Dermis blood vessel endothelial cell (primary cell): Measurements from ENCODE around the gene ROPN1B. TPM values are rescaled to one million over a fixed set of nuclear protein-coding genes. Genes with fewer than 3 reads are reported as not detected.
"Not testable (repeated sequence)": the region's sequence is repeated elsewhere in the genome, so short reads cannot be mapped to it uniquely, and the experiment has no call there.

Source experiments
- DNase-seq: peaks from one replicate; pipeline ENCODE4 v3.0.0; 2010
- total RNA-seq: library from RNA; depleted of rRNA; stranded (reverse); fragments of >200 nt; gene quantifications from 2 replicates; pipeline ENCODE4 v1.2.3, GENCODE V29; 2014

The ROPN1B gene
- 0.05 TPM in 1 of 2 replicates, not detected in the other for total RNA-seq

DNA sequence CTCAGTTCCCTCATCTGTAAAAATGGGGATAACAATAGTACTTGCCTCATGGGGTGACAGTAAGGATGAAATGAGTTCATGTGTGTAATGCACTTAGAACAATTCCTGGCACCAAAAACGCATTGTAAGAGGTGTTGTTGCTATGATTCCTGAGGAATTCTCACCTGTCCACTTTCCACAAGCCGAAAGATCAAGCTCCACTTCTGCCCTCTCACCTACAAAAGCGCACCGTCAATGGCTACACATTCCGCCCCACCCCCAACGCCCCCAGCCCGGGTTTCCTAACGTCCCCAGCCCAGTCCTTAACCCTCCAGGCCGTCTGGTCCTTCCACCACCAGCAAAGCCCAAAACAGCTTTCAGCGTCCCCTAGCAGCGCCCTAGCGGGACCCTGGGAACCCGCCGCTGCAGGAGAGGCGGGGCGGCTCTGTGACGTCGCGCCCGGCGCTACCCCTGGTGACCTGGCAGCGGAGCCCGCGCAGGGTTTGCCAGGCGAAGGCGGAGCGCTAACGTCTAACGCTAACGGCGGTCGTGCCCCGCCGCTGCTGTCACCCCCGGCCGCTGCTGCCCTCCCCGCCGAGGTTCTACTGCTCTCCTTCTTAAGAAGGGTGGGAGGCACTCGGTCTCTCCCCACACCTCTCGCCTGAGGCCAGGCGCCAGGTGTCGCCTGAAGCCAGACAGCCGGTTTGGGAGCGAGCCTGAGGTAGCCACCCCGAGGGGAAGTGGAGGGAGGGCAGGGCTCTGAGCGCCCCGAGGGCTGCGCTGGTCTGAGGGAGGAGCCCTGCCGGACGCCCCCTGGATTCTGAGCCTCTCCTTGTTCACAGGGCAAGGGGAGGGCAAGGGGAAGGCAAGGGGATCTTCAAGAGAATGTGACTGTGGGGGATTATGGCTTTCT is at the start of gene ROPN1B:
TSS of gene ROPN1B (plus strand) at position 478 of the 892 bp plus-strand sequence. CDS start 2,877 bp downstream, outside the sequence.
- DNase-seq: not testable (repeated sequence)

DNA sequence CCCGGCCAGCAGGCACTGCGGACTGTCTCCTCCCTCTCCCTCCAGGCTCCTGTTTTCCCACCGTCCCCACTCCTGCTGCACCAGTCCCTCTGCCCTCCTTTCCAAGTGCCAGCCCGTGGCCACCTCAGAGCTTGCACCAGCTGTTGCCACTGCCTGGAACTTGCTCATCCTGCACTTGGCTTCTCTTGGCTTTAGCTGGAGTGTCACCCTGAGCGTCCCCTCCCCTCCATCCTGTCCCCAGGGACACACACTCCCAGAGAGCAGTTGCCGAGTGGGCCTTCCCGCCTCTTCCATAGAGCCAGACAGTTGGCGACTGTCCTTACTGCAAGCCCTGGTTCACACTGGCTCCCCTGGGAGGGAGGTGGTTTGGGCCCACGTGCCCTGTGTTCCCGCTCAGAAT is 48.8 kb upstream of the ROPN1B start:
- not testable (repeated sequence) for DNase-seq

DNA sequence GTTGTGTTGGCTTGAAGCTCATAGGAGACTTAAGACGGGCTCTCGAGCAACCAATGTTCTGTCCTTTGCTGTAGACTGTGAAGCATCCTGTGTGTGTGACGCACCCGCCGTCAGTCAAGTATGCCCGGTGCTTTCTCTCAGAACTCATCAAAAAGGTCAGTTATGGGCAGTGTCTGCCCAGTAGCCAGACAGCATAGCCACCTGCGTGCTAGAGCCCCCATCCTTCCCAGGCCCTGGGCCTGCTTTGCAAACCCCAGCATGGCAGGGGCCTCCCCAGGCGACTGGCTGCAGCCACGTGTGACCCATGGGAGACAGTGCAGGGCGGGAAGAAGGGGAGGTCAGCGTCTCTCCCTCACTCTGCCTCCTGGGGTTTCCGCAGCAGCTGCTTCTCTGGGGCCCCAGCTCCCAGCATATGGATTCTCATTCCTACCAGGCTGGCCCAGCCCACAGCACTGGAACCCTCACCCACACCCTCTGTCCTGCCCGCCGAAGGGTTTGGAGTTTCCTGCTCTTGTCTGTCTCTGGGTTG is 48.2 kb upstream of the ROPN1B start:
- not testable (repeated sequence) for DNase-seq

DNA sequence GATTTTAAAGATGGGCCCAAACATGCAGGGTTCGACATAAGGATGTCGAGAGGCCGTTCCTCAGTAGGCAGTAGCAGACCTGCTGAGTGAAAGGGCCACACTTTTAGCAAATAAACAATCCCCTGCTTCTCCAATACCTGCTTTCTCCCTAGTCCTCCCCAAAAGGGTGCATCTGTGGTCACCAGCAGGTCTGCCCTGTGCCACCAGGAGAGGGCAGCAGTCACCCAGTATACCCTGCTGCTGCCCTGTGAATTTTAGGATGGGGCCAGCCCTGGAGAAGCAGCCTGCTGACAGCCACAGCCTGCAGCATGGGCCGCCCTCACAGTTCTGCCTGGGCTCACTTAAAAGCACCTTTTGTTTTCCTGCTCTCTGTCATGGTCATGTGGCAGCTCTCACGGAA is 47.3 kb upstream of the ROPN1B start:
- peak; percentile 54 for DNase-seq

DNA sequence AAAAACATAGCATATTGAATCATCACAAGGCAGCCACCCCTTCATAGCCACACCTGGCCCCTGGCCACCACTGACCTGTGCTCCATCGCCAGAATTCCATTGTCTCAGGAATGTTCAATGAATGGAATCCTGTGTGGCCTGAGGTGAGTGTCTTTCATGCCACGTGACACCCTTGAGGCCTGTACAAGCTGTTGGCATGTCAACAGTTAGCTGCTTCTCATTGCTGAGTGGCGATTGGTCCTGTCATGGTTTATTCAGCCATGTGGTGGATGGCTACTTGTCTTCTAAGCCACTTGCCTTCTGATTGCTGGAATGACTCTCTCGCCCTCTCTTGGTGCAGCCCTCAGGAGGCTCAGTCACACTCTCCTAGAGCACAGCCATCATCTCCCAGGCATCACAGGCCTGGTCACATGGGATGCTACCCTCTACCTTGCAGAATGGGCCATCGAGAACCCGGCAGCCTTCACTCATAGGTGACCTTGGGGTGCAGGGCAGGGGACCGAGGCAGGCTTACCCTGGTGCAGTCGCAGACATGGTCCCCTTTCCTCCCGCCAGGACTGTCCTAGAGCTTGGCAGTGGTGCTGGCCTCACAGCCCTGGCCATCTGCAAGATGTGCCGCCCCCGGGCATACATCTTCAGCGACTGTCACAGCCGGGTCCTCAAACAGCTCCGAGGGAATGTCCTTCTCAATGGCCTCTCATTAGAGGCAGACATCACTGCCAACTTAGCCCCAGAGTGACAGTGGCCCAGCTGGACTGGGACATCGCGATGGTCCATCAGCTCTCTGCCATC is 45.5 kb upstream of the ROPN1B start:
- not testable (repeated sequence) for DNase-seq

DNA sequence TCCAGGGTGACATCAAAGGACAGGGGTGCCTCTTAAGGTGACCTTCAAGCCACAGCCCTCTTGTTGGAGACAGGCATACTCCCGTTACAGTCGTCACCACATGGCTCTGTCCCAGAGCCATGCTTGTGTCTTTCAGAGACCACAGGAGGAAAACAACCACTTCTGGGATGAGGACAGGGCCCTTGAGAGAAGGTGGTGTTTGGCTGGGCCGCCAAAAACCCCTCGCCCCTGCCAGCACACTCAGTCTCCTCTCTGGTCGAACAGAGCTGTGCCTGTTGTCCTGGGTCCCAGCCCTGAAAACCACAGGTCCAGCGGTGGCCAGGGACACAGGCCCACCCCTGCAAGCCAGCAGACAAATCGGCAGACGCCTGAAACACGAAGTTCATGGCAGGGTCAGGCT is 44.7 kb upstream of the ROPN1B start:
- not testable (repeated sequence) for DNase-seq

DNA sequence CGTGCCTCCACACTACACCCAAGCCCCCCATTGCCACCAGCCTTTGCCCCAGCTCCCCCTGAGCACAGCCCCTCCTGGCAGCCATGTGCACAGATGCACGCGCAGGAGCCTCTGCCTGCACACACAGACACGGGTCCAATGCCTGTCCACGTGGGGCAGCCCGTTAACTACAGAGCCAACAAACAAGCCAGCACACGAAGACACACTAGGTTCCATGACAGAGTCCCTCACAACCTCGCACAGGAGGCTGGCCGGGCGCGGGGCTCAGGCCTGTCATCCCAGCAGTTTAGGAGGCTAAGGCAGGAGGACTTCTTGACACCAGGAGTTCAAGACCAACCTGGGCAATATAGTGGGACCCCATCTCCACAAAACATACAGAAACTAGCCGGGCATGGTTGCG is 43.3 kb upstream of the ROPN1B start:
- not testable (repeated sequence) for DNase-seq

DNA sequence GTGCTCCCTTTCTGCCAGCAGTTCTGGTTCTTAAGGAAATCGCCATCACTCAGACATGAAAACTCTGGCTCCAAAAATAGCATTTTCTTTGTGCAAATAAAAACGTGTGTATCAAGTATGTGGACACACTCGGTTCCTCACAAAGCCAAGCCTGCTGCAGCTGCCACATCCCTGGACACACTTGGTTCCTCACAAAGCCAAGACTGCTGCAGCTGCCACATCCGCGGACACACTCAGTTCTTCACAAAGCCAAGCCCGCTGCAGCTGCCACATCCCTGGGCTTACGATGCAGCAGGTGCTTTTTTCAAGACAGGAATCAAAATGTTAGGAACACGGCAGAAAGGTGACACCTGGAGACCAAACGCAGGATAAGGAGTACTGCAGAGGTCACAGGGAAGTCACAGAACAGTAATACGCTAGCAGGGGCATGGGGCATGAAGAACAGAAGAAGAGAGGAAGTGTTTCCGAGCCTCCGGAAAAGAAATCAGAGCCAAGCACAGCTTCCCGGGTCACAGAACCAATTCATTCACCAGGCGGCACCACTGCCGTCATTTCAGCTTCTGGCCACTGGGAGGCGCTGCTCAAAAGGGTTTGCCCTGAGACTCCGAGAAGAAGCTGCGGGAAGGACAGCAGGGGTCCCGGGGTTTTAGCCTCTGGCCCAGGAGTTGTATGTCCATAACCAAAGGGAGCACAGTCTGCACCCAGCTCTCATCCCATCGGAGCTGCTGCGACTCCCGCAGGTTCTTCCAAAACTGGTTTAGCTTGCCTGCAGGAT is 40.0 kb upstream of the ROPN1B start:
- DNase-seq: peak; percentile 60

DNA sequence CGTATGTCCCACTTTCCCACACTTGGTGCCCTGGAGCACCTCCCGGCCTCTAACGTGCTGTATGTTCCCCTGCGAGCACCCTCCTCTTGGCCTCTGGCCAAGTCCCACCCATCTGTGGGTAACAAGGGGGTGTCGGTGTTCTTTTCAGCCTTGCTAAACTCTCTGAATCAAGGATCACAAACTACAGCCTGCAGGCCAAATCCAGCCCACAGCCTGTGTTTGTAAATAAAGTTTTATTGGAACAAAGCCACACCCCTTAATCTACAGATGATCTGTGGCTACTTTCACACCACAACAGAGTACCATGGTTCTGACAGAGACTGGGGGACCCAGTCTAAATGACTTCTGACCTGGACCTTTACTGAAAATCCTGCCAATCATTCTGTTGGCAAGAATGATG is 39.2 kb upstream of the ROPN1B start:
- not testable (repeated sequence) for DNase-seq

DNA sequence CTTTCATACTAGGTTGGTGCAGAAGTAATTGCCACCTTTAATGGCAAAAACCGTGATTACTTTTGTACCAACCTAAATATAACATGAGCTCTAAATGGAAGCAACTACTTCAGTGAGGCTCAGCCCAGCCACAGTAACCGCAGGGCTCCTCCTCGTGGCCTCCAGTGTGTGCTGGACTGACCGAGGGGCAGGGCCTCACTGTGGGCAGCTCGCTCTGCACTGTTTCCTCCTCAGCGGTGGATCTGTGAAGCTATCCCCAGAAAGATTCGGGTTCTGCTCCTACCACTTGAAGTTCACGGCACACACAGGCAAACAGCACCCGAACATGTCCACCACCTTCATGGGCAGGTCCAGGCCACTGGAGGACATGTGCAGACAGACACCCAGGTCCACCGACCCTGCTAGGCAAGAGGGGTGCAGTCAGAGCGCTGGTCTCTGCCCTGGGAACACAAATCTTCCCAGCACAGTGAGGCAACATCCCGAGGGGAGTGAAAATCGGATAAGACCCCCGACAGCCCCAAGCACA is 37.6 kb upstream of the ROPN1B start:
- not testable (repeated sequence) for DNase-seq

DNA sequence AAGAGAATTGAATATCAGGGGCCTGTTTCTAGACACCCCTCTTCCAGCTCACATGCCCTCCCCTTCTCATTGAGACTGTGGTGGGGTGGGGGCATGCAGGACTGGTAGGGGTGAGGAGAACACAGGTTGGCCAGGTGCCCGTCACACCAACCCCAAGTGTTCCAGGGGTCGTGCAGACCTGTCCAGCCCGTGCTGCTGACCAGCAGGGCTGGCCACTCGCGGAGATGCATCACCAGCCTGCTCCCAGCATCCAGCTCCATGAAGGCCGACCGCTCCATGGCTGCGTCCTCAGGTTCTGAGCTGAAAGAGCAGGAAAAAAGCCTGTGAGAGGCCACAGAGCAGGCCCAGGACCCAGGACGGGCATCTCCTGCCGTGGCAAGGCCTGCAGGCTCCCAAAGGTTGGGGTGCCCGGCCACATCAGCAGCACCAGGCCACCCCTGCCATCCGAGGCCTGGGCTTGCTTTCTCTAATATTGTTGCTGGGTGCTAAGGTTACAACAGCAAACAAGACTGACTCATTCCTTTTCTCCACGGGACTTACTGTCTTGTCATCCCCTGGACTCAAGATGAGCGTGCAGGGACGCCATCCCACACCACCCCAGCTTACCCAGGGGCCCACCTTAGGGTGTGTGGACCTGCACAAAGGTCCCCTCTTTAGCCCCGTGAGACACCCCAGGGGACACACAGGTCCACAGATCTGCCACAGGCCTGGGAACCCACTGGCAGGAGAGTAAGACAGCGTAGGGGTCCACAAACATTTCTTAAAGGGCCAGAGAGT is 35.4 kb upstream of the ROPN1B start:
- not testable (repeated sequence) for DNase-seq

DNA sequence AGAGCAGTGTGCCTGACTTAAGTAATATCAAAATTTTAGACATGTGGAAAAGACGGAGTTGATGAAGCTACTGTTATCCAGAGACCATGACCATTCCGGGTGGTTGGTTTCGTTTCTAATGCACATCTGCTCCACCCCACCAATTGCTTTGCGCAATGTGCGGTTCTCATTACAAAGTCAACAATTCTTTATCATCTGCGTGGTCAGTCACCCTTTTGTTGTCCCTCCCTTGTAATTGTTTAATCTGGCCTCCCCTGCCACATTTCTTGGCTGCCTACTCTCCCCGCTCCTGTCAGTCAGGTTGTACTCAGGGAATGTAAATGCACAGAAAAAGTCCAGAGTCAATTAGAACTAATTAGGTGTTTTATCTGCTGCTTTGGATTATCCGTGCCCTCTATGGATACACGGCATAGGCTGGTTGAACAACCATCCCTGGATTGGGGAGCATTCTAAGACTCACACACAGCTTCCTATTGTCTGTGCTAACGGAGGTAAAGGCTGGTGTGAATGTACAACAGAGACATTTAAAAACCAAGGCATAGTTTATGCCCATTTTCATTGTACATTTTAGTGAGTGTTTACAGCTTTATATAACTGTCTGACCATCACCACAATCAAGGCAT is 33.6 kb upstream of the ROPN1B start:
- not testable (repeated sequence) for DNase-seq

DNA sequence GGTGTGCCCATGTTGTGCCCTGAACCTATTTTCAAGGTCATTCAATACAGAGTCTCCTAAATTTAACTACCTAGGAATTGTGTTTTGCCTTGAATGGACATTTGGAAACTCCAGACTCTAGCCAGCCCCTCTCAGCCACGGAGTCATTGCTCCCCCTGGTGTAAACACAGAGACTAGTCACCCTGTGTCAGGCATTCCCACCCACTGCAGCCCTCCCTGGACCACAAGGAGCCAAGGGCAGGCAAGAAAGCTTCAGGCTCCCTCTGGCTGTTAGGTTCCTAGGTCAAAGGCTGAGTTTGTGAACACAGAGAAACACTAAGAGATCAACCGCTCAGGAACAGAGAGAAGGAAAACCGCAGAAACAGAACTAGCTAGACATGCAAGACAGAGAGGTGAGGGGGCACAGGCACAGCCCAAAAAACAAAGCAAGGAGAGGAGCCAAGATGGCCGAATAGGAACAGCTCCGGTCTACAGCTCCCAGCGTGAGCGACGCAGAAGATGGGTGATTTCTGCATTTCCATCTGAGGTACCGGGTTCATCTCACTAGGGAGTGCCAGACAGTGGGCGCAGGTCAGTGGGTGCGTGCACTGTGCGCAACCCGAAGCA is 32.7 kb upstream of the ROPN1B start:
- DNase-seq: peak; percentile 24

DNA sequence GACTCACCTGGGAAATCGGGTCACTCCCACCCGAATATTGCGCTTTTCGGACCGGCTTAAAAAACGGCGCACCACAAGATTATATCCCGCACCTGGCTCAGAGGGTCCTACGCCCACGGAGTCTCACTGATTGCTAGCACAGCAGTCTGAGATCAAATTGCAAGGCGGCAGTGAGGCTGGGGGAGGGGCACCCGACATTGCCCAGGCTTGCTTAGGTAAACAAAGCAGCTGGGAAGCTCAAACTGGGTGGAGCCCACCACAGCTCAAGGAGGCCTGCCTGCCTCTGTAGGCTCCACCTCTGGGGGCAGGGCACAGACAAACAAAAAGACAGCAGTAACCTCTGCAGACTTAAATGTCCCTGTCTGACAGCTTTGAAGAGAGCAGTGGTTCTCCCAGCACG is 32.1 kb upstream of the ROPN1B start:
- not testable (repeated sequence) for DNase-seq

DNA sequence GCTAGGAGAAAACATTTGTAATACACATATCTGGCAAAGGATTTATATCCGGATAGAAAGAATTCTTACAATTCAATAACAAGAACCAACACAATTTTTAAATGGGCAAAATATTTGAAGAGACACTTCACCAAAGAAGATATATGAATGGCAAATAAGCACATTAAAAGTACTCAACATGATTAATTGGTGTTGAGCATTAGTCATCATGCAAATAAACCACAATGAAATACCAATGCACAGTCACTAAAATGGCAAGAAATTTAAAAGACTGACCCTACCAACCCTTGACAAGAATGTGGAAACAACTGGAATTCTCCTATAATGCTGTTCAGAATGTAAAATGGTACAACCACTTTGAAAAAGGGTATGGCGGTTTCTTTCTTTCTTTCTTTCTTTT is 21.2 kb upstream of the ROPN1B start:
- DNase-seq: not testable (repeated sequence)

DNA sequence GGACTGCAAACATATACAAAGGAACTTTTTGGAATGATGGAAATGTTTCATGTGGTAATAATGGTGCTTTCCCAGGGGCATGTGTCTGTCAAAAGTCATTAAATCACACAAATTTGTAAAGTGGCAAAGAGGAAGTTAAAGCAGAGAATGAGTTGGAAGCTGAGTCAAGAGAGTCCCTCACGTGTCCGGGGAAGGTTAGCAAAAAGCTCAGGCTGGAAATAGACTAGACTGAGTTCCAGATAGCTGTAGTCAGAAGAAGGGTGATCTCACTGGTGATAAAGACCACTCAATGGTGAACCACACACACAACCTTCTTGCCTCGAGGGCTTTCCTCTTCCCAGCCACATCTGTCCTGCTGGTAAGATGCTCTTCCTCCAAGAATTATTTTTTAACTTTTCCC is 20.1 kb upstream of the ROPN1B start:
- not testable (repeated sequence) for DNase-seq

DNA sequence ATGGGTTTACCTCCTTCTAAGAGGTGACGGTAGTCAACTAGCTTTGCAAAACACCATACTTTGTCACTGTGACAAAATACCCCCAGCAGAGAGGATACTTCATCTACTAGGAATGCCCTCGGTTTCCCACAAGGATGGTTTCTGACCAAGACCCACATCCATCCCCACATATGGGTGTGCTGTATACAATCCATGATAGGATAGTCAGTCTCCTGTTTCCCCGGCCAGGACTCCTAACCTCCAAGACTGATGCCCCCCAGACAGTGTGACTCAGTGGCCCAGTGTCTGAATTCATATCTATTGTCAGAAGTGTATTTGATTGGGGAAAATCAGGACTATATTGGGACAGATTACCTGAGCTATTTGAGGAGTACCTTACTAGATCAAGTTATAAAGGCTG is 17.8 kb upstream of the ROPN1B start:
- DNase-seq: not testable (repeated sequence)

DNA sequence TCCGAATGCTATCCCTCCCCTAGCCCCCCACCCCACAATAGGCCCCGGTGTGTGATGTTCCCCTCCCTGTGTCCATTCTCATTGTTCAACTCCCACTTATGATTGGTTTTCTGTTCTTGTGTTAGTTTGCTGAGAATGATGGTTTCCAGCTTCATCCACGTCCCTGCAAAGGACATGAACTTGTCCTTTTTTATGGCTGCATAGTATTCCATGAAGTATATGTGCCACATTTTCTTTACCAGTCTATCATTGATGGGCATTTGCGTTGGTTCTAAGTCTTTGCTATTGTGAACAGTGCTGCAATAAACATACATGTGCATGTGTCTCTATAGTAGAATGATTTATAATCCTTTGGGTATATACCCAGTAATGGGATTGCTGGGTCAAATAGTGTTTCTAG is 12.0 kb upstream of the ROPN1B start:
- DNase-seq: not testable (repeated sequence)

DNA sequence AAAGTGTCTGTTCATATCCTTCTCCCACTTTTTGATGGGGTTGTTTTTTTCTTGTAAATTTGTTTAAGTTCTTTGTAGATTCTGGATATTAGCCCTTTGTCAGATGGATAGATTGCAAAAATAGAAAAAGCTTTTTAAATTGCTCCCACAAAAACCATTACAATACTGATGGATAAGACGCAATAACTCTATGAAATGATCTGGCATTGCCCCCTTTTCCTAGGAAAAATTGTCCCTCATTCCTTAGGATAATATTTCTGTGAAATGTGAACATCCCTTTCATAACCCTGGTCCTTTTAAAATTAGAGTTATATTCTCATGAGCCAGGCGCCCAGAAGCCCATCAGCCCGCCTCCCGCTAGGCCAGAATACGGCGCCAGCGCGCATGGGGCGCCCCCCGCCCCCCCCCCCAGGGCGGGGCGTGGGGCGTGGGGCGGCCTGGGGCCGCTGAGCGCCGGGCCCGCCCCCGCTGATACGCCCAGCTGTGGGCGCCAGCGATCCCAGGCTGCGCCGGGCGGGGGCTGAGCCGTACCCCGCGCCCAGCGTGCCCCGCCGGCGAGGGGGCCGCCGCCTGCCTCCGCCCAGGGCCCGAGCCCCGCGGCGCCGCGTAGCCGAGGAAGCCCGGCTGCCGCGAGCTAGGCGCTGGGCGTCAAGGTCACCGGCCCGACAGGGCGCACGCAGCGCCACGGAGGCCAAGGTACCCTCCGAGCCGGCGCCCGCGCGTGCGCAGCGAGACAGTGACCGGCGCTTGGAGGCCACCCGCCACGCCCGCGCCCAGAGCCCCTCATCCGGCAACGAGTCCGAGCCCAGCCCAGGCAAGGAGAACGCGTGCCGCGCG is 11.1 kb upstream of the ROPN1B start:
- DNase-seq: no peak
